Vagina (tissue), 2 donors: ENCODE results near the gene IGF2BP1. TPM values are rescaled to one million over a fixed set of nuclear protein-coding genes. Genes with fewer than 3 reads are reported as not detected.
"Not testable (repeated sequence)": the region's sequence is repeated elsewhere in the genome, so short reads cannot be mapped to it uniquely, and the experiment has no call there.

Experiments
- DNase-seq, 2 donors: peaks; one replicate each; pipeline ENCODE4 v3.0.0-alpha.2; 2017; ENCODE audit errors: extremely low spot score in 2 of 2
- H3K27ac ChIP-seq: fragments of 200-600 bp; sonication (generic); one replicate; pipeline ENCODE4 v1.5.1; 2019
- H3K27me3 ChIP-seq: fragments of 200-600 bp; sonication (generic); one replicate; pipeline ENCODE4 v1.5.1; 2019
- H3K36me3 ChIP-seq, 2 donors: fragments of 200-600 bp; sonication (generic); one replicate each; pipeline ENCODE4 v1.5.1; 2017 to 2019
- H3K4me1 ChIP-seq: fragments of 200-600 bp; sonication (generic); one replicate; pipeline ENCODE4 v1.5.1; 2019
- H3K4me3 ChIP-seq, 2 donors: fragments of 200-600 bp; sonication (generic); 1 replicate in 1 of 2; 2 replicates in 1 of 2; pipeline ENCODE4 v1.5.1; 2016 to 2019
- H3K9me3 ChIP-seq: fragments of 200-600 bp; sonication (generic); one replicate; pipeline ENCODE4 v1.5.1; 2019
- POLR2A ChIP-seq, 2 donors: fragments of 450-650 bp; IDR thresholded peaks; one replicate each; pipeline ENCODE4 v1.6.1; 2017; ENCODE audit warnings: antibody characterized with exemption in 2 of 2, mild to moderate bottlenecking in 2 of 2, moderate library complexity in 2 of 2
- POLR2AphosphoS5 ChIP-seq, 2 donors: sonication (generic); formaldehyde crosslinking; IDR thresholded peaks; one replicate each; pipeline ENCODE4 v1.9.0; 2017; ENCODE audit warnings: antibody characterized with exemption in 2 of 2, mild to moderate bottlenecking in 2 of 2, low read depth in 1 of 2; ENCODE audit not compliant: insufficient read depth in 1 of 2
- intact Hi-C: fragments of 100-400 bp; cut with DNase I; formaldehyde crosslinking; loops from one replicate; pipeline ENCODE4 v1.15.1; 2023
- total RNA-seq: library from RNA; depleted of rRNA; stranded (reverse); fragments of >200 nt; gene quantifications from one replicate; pipeline ENCODE4 v1.2.3, GENCODE V29; 2016
- TF ChIP-seq, protein P1 (sequence below), 3 experiments: fragments of 450-650 bp in 2 of 3; fragments of 200-600 bp in 1 of 3; sonication (generic) in 1 of 3; IDR thresholded peaks; one replicate each; pipeline ENCODE4 v1.5.1; 2017 to 2019; ENCODE audit warnings: antibody characterized with exemption in 3 of 3, mild to moderate bottlenecking in 2 of 3, moderate library complexity in 2 of 3

Gene IGF2BP1
- total RNA-seq, 1 donor from 2014 or later = not detected

GRCh38 chr17:49035470-49036269 is 38.5 kb downstream of the IGF2BP1 start:
- DNase-seq = no peak
- H3K4me3 ChIP-seq = peak overlapping the region; percentile 25 to 33
- intact Hi-C loops = no loop called here

GRCh38 chr17:49036270-49036626 is 39.1 kb downstream of the IGF2BP1 start:
- no peaks in the 10 kb centered on the region for H3K4me1 ChIP-seq
- no peak for DNase-seq
- intact Hi-C loops = no loop called here
- H3K4me3 ChIP-seq = no peak overlapping the region
- H3K27me3 ChIP-seq = no peaks in the 10 kb centered on the region
- H3K27ac ChIP-seq = no peak overlapping the region
- TF ChIP-seq POLR2A (IDR thresholded peaks at IDR 0.05) (no peak), POLR2AphosphoS5 (IDR thresholded peaks at IDR 0.05; ENCODE audit: insufficient read depth in 1 of 2, low read depth in 1 of 2) (no peak)
- TF ChIP-seq, protein P1, sequence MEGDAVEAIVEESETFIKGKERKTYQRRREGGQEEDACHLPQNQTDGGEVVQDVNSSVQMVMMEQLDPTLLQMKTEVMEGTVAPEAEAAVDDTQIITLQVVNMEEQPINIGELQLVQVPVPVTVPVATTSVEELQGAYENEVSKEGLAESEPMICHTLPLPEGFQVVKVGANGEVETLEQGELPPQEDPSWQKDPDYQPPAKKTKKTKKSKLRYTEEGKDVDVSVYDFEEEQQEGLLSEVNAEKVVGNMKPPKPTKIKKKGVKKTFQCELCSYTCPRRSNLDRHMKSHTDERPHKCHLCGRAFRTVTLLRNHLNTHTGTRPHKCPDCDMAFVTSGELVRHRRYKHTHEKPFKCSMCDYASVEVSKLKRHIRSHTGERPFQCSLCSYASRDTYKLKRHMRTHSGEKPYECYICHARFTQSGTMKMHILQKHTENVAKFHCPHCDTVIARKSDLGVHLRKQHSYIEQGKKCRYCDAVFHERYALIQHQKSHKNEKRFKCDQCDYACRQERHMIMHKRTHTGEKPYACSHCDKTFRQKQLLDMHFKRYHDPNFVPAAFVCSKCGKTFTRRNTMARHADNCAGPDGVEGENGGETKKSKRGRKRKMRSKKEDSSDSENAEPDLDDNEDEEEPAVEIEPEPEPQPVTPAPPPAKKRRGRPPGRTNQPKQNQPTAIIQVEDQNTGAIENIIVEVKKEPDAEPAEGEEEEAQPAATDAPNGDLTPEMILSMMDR (IDR thresholded peaks at IDR 0.05) = no peak
- no peaks in the 10 kb centered on the region for H3K9me3 ChIP-seq
- H3K36me3 ChIP-seq = no peaks in the 10 kb centered on the region

More at GRCh38 chr17:49035470-49036269, 38.5 kb downstream of the IGF2BP1 start:
- no peaks in the 10 kb centered on the region for H3K4me1 ChIP-seq
- no peaks in the 10 kb centered on the region for H3K27me3 ChIP-seq
- H3K36me3 ChIP-seq = no peaks in the 10 kb centered on the region
- no peak overlapping the region for H3K27ac ChIP-seq
- H3K9me3 ChIP-seq = no peaks in the 10 kb centered on the region
- no peak for TF ChIP-seq POLR2A (IDR thresholded peaks at IDR 0.05)
- TF ChIP-seq, protein P1 (IDR thresholded peaks at IDR 0.05) = peak; percentile 58 to 73 (median 62)

- Histone ChIP-seq H3K27ac (no peak overlapping the region), H3K27me3 (no peaks in the 10 kb centered on the region), H3K4me3 (no peak overlapping the region), H3K9me3 (no peaks in the 10 kb centered on the region), H3K36me3 (no peaks in the 10 kb centered on the region), H3K4me1 (no peaks in the 10 kb centered on the region)
- intact Hi-C loops = no loop called here
- TF ChIP-seq, protein P1 (IDR thresholded peaks at IDR 0.05) = no peak
- no peak for TF ChIP-seq POLR2AphosphoS5 (IDR thresholded peaks at IDR 0.05; ENCODE audit: insufficient read depth in 1 of 2, low read depth in 1 of 2)
- TF ChIP-seq POLR2A (IDR thresholded peaks at IDR 0.05) = no peak
- no peak for DNase-seq
Measured at GRCh38 chr17:49038138-49038537, 41.0 kb downstream of the IGF2BP1 start.

- TF ChIP-seq POLR2A (IDR thresholded peaks at IDR 0.05) = no peak
- no peak for TF ChIP-seq POLR2AphosphoS5 (IDR thresholded peaks at IDR 0.05; ENCODE audit: insufficient read depth in 1 of 2, low read depth in 1 of 2)
- TF ChIP-seq, protein P1 (IDR thresholded peaks at IDR 0.05) = no peak
- Histone ChIP-seq H3K36me3 (no peaks in the 10 kb centered on the region), H3K4me3 (no peak overlapping the region), H3K9me3 (no peaks in the 10 kb centered on the region), H3K27ac (no peak overlapping the region), H3K27me3 (no peaks in the 10 kb centered on the region), H3K4me1 (no peaks in the 10 kb centered on the region)
- DNase-seq = no peak
- intact Hi-C loops = no loop called here
Measured at GRCh38 chr17:49038544-49038943, 41.4 kb downstream of the IGF2BP1 start.

- H3K4me1 ChIP-seq, intact Hi-C loops, H3K9me3 ChIP-seq, H3K4me3 ChIP-seq, H3K27me3 ChIP-seq, DNase-seq, H3K27ac ChIP-seq, H3K36me3 ChIP-seq: not testable (repeated sequence)
Measured at GRCh38 chr17:49039518-49039917, 42.3 kb downstream of the IGF2BP1 start.
